HuH-7 (cell line): ENCODE results near the gene POP4.
A peak's percentile ranks its signal among the peaks of the same experiment; 100 is the strongest.
"Not testable (repeated sequence)": the region's sequence is repeated elsewhere in the genome, so short reads cannot be mapped to it uniquely, and the experiment has no call there.

Experiments used
- DNase-seq: peaks from one replicate; pipeline ENCODE4 v3.0.0; 2011; ENCODE audit warnings: low spot score

The POP4 gene, protein sequence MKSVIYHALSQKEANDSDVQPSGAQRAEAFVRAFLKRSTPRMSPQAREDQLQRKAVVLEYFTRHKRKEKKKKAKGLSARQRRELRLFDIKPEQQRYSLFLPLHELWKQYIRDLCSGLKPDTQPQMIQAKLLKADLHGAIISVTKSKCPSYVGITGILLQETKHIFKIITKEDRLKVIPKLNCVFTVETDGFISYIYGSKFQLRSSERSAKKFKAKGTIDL

GRCh38 chr19:29605653-29606419, at the start of gene POP4:
Gene POP4, plus strand, starts transcription at chr19:29606283. Its CDS starts 36 bp downstream, at chr19:29606319.
- peak; percentile 99 for DNase-seq

DNA sequence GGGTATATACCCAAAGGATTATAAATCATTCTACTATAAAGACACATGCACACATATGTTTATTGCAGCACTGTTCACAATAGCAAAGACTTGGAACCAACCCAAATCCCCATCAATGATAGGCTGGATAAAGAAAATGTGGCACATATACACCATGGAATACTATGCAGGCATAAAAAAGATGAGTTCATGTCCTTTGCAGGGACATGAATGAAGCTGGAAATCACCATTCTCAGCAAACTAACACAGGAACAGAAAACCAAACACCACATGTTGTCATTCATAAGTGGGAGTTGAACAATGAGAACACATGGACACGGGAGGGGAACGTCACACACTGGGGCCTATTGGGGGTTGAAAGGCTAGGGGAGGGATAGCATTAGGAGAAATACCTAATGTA, 47.0 kb upstream of the POP4 start:
- not testable (repeated sequence) for DNase-seq

- DNase-seq, result no peak
Observed at GRCh38 chr19:29559743-29560142, 46.3 kb upstream of the POP4 start.

DNA sequence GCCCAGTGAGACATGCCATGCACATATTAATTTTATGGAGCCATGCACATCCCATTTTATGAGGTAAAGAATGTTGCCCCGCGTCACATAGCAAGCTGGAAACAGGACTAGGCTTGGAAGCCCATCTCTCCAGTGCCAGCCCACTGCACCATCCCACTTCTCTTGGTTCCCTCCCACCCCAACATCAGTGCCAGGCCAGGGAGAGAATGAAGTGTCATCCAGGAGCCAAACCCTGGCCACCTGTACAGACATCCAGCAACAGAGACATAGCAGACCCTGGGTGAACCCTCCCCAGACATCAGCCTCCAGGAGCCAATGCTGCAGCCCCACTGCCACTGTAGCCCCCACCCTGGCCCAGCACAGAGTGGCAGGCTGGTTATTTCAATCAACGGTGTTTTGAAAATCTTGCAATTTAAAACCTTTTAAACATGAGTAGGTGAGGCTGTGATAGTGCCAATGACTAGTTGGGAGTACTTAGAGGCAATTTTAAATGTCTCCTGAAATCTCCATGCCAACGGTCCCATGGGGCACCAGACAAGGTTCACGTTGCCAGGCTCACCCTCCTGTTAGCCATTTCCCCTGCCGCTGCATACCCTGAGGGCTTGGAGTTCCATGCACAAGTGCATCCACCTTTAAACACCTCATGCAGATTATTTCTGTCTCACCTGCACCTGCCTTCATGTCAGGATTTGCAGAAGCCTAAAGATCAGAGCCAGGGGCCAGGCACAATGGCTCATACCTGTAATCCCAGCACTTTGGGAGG, 45.6 kb upstream of the POP4 start:
- DNase-seq, result no peak

DNA sequence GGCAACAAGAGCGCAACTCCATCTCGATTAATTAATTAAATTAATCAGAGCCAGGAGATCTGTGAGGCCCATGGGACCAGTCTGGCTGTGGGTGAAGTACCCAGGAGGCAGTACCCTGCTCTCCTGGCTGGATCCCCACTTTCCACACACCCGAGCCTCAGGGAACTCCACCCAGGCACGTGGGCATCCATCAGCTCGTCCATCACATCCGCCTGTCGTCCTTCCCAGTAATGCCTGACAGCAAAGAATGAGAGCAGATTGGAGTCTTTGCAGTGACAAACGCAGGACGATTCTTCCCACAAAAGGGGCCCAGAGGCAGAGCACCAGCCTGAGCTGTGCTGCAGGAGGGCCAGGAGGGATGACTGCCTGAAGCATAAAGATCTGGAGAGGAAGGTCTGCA, 44.5 kb upstream of the POP4 start:
- no peak for DNase-seq

- DNase-seq, result no peak
Observed at GRCh38 chr19:29562299-29563297, 43.5 kb upstream of the POP4 start.

DNA sequence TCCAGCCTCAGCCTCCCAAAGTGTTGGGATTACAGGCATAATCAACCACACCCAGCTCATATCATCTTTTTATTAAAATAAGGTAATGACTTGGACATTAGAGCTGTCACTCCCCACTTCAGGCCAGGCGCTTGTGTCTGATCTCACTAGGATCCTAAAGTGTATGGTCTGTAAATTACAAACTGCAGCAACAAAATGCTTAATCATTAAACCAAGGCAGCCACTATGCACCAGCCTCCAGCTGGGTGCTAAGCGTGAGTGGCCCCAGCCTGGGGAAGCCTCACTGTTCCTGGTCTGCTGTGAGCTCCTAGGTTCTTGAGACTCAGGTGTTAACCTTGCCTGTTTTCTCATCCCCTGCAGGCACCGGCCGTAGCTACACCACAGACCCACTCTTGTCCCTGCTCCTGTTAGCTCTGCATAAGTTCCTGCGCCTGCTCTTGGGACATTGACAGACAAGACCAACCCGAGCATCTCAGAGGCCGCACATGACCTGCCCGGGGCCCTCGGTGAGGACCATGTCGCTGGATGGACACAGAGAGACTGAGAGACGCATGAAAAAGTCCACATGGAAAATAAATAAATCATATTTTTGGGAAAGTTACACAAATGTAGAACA, 42.5 kb upstream of the POP4 start:
- no peak for DNase-seq

- no peak for DNase-seq
Observed at GRCh38 chr19:29564574-29565005, 41.5 kb upstream of the POP4 start.

- no peak for DNase-seq
Observed at GRCh38 chr19:29565171-29565570, 40.9 kb upstream of the POP4 start.

GRCh38 chr19:29566496-29567054, 39.5 kb upstream of the POP4 start:
- DNase-seq, result no peak

- DNase-seq, result no peak
Observed at GRCh38 chr19:29567366-29567915, 38.6 kb upstream of the POP4 start.

DNA sequence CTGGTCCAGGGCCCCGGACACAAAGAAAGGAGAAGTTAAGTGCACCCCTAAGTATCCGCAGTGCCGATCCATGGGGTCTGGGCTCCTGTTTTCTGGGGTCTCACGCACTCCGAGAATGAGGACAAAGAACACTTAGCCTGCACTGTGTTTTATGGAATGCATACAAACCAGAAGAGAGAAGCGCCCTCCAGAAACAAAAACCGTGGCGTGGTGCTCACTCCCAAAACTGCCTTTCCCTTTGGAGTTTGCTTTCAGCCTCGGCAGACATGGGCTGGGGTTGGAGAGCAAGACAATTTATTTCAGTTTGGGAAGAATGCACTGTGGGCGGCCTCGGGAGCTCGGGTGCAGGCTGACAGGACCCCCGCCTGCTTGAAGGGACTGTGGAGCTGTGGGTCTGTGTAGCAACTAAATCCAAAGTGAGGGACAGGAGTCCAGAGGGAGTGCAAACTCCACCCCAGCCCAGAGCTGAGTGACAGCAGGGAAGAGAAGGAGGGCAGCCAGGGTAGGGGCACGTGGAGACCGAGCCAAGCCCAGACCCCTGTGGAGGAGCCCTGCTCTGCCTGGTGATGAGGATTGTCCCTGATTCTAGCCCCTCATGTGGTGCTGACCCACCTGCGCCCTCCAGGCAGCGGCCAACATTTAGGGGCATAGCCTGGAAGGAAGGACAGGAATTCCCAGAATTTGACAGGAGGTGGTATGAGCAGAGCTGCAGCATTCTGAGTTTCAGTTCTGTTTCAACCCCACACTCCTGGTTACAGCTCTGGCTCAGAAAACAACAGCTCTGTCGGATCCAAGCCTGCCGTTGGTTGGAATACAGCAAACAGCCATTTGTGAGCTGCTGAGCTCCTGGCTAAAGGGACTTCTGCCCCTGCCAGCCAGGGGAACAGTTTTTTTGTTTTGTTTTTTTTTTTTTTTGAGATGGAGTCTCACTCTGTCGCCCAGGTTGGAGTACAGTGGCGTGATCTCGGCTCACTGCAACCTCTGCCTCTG, 37.8 kb upstream of the POP4 start:
- DNase-seq, result no peak

DNA sequence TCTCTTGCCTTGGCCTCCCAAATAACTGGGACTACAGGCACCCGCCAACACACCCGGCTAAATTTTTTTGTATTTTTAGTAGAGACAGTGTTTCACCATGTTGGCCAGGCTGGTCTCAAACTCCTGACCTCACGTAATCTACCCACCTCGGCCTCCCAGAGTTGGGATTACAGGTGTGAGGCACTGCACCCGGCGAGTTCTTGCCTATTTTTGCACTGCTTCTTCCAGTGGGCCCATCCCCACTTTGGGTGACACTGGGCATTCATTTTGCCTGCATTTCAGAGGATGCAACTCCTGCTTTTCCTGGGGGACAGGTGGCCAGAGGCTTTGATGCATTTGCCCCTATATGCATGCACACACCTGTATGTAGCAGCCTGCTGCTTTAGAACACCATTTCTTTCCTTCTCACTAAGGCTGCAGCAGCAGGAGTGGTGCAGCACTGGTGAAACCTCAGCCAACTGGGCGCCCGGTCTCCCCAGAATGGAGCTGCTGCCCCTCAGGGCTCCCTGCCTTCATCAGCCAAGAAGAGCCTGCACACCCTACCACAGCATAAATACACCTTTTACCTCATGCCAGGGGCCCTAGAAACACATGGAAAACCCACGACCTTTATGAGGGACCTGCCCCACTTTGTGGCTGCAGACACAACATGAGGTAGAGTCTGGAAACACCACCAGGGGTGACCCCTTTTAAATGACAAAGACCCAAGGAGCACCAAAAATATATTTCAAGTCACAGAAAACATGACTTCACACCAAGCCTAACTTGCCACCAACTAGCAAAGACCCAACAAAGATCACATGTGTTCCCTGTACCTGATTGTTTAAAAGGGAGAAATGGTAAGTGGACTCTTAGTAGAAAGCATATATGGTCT, 36.8 kb upstream of the POP4 start:
- no peak for DNase-seq

GRCh38 chr19:29571181-29571580, 34.9 kb upstream of the POP4 start:
- no peak for DNase-seq

- DNase-seq, result no peak
Observed at GRCh38 chr19:29573486-29573885, 32.6 kb upstream of the POP4 start.

GRCh38 chr19:29574510-29574909, 31.6 kb upstream of the POP4 start:
- DNase-seq, result no peak

- DNase-seq, result no peak
Observed at GRCh38 chr19:29576046-29576606, 30.0 kb upstream of the POP4 start.
